ENCODE results near the gene MARCO. TPM values are rescaled to one million over a fixed set of nuclear protein-coding genes. Genes with fewer than 3 reads are reported as not detected.

Gene MARCO
- total RNA-seq, 2 experiments from 2014 or later, result not detected

DNA sequence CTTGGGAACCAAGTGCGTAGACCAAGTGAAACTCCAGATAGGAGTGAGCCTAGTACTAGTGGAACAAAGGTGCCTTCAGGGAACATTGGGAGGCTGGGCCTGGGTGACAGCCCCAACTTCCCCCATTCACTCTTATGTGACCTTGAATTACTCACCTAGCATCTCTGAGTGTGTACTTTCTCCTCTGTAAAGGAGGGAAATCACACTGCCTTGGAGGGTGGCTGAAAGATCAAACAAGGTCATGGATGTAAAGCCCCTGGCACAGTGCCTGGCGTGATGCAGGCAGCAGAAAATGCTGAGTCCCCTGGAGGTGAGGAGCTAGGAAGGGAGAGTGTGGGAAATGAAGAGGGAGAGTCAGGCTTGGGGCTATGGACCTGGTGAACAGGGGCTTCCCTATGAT, 45.9 kb downstream of the MARCO start:
- POLR2A ChIA-PET, result no interaction called here
- intact Hi-C loops (cut with micrococcal nuclease), result no loop called here
- TF ChIP-seq, protein P1, sequence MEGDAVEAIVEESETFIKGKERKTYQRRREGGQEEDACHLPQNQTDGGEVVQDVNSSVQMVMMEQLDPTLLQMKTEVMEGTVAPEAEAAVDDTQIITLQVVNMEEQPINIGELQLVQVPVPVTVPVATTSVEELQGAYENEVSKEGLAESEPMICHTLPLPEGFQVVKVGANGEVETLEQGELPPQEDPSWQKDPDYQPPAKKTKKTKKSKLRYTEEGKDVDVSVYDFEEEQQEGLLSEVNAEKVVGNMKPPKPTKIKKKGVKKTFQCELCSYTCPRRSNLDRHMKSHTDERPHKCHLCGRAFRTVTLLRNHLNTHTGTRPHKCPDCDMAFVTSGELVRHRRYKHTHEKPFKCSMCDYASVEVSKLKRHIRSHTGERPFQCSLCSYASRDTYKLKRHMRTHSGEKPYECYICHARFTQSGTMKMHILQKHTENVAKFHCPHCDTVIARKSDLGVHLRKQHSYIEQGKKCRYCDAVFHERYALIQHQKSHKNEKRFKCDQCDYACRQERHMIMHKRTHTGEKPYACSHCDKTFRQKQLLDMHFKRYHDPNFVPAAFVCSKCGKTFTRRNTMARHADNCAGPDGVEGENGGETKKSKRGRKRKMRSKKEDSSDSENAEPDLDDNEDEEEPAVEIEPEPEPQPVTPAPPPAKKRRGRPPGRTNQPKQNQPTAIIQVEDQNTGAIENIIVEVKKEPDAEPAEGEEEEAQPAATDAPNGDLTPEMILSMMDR (IDR thresholded peaks at IDR 0.05), result no peak
- peaks cover 3% of the 10 kb centered on the region for H3K4me1 Mint-ChIP-seq (ENCODE audit: low read depth)
- CTCF ChIA-PET, result no interaction called here
- DNase-seq (no peak), ATAC-seq (no peak)
- H3K36me3 Mint-ChIP-seq (ENCODE audit: low read depth), result no peaks in the 10 kb centered on the region
- no peak overlapping the region for H3K4me3 Mint-ChIP-seq
- H3K27ac Mint-ChIP-seq, result no peak overlapping the region
- no peaks in the 10 kb centered on the region for H3K9me3 Mint-ChIP-seq
- H3K27me3 Mint-ChIP-seq, result no peaks in the 10 kb centered on the region

DNA sequence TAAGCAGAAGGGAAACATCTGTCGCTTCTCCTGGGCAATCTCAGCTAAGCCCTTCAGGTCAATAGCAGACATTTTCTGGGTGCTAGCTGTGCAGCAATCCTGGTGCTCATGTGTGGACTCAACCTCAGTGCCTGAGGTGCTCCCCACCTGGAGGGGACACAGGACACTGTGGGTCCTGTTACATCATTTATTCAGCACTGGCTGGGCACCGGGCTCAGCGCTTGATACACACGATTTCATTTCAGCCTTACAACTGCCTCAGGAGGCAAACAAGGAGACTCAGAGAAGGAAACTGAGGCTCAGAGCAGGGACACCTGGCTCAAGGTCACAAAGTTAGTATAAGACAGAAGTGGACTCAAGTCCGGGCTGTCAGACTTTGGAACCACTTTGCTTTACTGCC, 46.7 kb downstream of the MARCO start:
- ChIA-PET CTCF (no interaction called here), POLR2A (no interaction called here)
- Mint-ChIP-seq H3K4me3 (no peak overlapping the region), H3K27ac (no peak overlapping the region), H3K27me3 (no peaks in the 10 kb centered on the region), H3K4me1 (ENCODE audit: low read depth) (peaks cover 9% of the 10 kb centered on the region), H3K9me3 (no peaks in the 10 kb centered on the region), H3K36me3 (ENCODE audit: low read depth) (no peaks in the 10 kb centered on the region)
- ATAC-seq (no peak), DNase-seq (no peak)
- TF ChIP-seq, protein P1 (IDR thresholded peaks at IDR 0.05), result no peak
- intact Hi-C loops (cut with micrococcal nuclease), result no loop called here

DNA sequence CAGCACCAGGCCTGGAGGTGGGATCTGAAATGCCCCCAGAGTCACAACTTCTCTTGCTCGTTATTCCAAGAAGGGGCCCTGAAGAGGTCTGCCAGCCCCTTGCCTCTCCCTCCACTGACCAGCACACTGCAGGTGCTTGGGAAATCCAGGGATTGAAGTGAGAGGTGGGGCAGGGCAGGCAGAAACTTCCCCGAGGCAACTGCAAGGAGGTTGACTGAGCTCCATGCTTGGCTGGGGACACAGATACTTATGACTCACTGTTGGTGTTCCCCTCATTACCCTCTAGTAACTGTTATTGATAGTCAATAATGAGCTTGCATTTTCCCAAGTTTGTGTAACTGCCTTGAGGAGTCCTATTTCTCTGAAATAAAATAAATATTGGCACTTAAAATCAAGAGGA, 47.5 kb downstream of the MARCO start:
- CTCF ChIA-PET, result no interaction called here
- H3K27ac Mint-ChIP-seq, result no peak overlapping the region
- DNase-seq, result no peak

DNA sequence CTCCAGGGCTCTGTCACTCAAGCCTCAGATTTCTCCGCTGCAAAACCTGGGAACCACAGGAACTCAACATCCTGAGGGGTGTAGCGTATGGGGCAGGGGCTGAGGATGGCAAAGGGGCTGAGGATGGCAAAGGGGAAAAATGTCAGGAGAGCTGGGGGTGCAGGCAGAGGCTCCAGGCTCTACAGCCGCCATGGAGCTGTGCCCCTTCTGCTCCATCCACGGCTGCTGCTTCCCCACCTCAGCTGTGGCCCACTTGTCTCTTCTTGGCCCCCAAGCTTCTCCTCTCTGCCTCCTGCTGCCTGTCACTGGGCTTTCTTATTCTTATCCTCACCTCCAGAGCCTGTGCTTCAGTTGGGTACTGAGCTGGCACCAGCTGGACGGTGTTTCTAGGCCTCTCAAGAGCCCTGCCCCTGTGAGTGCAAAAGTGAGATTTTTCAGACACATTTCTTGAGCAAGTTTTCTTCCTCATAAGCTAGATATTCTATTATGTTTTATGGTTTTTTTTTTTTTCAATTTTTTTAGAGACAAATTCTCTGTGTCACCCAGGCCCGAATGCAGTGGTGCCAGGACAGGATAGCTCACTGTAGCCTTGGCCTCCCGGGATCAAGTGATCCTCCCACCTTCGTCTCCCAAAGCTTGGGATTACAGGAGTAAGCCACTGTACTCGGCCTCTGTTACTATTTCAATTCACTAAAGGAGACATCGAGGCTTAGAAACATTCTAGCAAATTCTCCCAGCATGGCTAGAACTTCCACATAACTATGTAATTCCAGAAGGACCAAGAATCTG, 49.0 kb downstream of the MARCO start:
- no peaks in the 10 kb centered on the region for H3K36me3 Mint-ChIP-seq (ENCODE audit: low read depth)
- no peak overlapping the region for H3K4me3 Mint-ChIP-seq
- ChIA-PET CTCF (no interaction called here), POLR2A (no interaction called here)
- no peak overlapping the region for H3K27ac Mint-ChIP-seq
- peaks cover 9% of the 10 kb centered on the region for H3K4me1 Mint-ChIP-seq (ENCODE audit: low read depth)
- no peak for ATAC-seq
- DNase-seq, result no peak
- H3K27me3 Mint-ChIP-seq, result no peaks in the 10 kb centered on the region
- intact Hi-C loops (cut with micrococcal nuclease), result no loop called here
- TF ChIP-seq, protein P1 (IDR thresholded peaks at IDR 0.05), result no peak
- no peaks in the 10 kb centered on the region for H3K9me3 Mint-ChIP-seq

More for the DNA sequence above, 47.5 kb downstream of the MARCO start:
- no peak overlapping the region for H3K4me3 Mint-ChIP-seq
- H3K27me3 Mint-ChIP-seq, result no peaks in the 10 kb centered on the region
- H3K9me3 Mint-ChIP-seq, result no peaks in the 10 kb centered on the region
- intact Hi-C loops (cut with micrococcal nuclease), result no loop called here
- H3K4me1 Mint-ChIP-seq (ENCODE audit: low read depth), result peaks cover 9% of the 10 kb centered on the region
- no peaks in the 10 kb centered on the region for H3K36me3 Mint-ChIP-seq (ENCODE audit: low read depth)
- no peak for ATAC-seq
- POLR2A ChIA-PET, result no interaction called here
- TF ChIP-seq, protein P1 (IDR thresholded peaks at IDR 0.05), result no peak

DNA sequence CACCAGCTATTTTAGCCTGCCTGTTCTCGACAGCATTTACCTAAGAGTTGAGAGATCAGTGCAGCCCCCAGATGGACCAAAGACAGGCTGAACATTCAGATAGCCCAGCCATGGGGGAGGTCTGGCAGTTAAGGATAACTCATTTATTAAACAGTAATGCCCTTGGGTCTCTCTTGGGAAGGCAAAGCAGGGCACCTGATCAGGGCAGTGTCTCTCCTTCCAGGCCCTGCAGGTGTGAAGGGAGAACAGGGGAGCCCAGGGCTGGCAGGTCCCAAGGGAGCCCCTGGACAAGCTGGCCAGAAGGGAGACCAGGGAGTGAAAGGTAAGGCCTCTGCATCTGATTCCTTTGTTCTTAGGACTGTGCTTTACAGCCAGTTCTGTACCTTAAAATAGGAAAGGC, 49.6 kb downstream of the MARCO start:
- ChIA-PET POLR2A (no interaction called here), CTCF (no interaction called here)
- Mint-ChIP-seq H3K36me3 (ENCODE audit: low read depth) (no peaks in the 10 kb centered on the region), H3K27me3 (no peaks in the 10 kb centered on the region), H3K27ac (no peak overlapping the region), H3K9me3 (no peaks in the 10 kb centered on the region), H3K4me1 (ENCODE audit: low read depth) (peaks cover 9% of the 10 kb centered on the region), H3K4me3 (no peak overlapping the region)
- TF ChIP-seq, protein P1 (IDR thresholded peaks at IDR 0.05), result no peak
- ATAC-seq, result no peak
- intact Hi-C loops (cut with micrococcal nuclease), result no loop called here
- no peak for DNase-seq

Measured in activated CD8-positive, alpha-beta T cell treated with anti-CD3 and anti-CD28 coated beads for 36 hours (primary cell).